Measurements from ENCODE around the gene DBF4B. TPM values are rescaled to one million over a fixed set of nuclear protein-coding genes. Genes with fewer than 3 reads are reported as not detected.

The DBF4B gene
- total and polyA plus RNA-seq, 2 of the 13 experiments (the other 11 are each of a cell fraction or from before 2014, with no cell fraction given) = 11.7 to 13.2 TPM

DNA sequence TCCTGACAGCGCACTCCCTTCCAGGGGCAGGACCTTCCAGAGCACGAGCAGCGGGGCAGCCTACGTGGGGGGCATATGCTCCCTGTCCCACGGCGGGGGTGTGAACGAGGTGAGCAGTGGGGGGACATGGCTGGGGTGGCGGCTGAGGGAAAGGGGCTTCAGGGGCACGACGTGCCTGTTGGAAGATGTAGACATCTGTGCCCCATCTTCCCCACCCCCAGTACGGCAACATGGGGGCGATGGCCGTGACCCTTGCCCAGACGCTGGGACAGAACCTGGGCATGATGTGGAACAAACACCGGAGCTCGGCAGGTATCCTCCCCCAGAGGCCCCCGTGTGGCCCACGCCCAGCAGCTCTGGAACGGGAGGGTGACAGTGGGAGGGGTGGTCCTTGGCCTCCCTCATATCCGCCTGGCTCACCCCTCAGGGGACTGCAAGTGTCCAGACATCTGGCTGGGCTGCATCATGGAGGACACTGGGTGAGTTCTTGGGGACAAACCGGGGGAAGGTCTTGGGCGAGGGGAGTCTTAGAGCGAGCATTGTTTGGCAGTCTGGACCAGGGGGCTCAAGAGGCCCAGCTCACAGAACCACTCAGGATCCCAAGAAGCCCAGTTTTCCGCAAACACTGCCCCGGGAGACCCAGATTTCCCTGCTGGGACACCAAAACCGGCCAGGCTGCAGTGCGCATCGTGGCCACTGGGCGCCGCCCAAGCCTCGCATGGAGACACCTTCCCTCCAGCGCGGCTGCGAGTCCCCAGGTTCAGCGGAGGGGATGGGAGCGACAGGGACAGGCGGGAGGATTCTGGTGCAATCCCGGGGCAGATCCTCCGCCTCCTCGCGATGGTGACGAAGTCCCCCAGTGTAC, 66.0 kb downstream of the DBF4B start (continued):
- TF ChIP-seq BCL6 (CRISPR knock-in tag; IDR thresholded peaks at IDR 0.05) (no peak), KLF11 (CRISPR knock-in tag; IDR thresholded peaks at IDR 0.05) (no peak), CHD4 (IDR thresholded peaks at IDR 0.05; ENCODE audit: borderline replicate concordance, low read length) (no peak), AGO1 (IDR thresholded peaks at IDR 0.05; ENCODE audit: low read depth, low read length, poor library complexity, severe bottlenecking) (peak; percentile 21), ZNF670 (CRISPR knock-in tag; IDR thresholded peaks at IDR 0.05; ENCODE audit: borderline replicate concordance) (no peak; the same call in 1 of the 2 replicates), KMT2A (CRISPR knock-in tag; IDR thresholded peaks at IDR 0.05) (peak; percentile 19; the same call in 1 of the 2 replicates), ATF3 (CRISPR knock-in tag; IDR thresholded peaks at IDR 0.05) (no peak), MIXL1 (CRISPR knock-in tag; IDR thresholded peaks at IDR 0.05) (no peak), ZNF460 (CRISPR knock-in tag; IDR thresholded peaks at IDR 0.05; ENCODE audit: borderline replicate concordance) (no peak), RELA (CRISPR knock-in tag; IDR thresholded peaks at IDR 0.05) (no peak), ZNF556 (CRISPR knock-in tag; IDR thresholded peaks at IDR 0.05; ENCODE audit: borderline replicate concordance) (0 out of 2 replicates have a peak, but pooled peaks have one; percentile 39), NCOA2 (CRISPR knock-in tag; IDR thresholded peaks at IDR 0.05) (0 out of 2 replicates have a peak, but pooled peaks have one; percentile 26), HINFP (CRISPR knock-in tag; IDR thresholded peaks at IDR 0.05; ENCODE audit: low read depth) (0 out of 2 replicates have a peak, but pooled peaks have one; percentile 12), PHF21A (CRISPR knock-in tag; IDR thresholded peaks at IDR 0.05) (no peak), ZNF766 (CRISPR knock-in tag; IDR thresholded peaks at IDR 0.05; ENCODE audit: borderline replicate concordance) (no peak; the same call in 1 of the 2 replicates), TRIM22 (IDR thresholded peaks at IDR 0.05) (no peak), ZNF337 (CRISPR knock-in tag; IDR thresholded peaks at IDR 0.05; ENCODE audit: borderline replicate concordance, low read depth) (no peak), ZNF354B (CRISPR knock-in tag; IDR thresholded peaks at IDR 0.05) (no peak), NFKBIZ (CRISPR knock-in tag; IDR thresholded peaks at IDR 0.05) (no peak), HMGA1 (CRISPR knock-in tag; conservative IDR thresholded peaks at IDR 0.05) (no peak), PPARG (CRISPR knock-in tag; conservative IDR thresholded peaks at IDR 0.05) (no peak), ZNF432 (CRISPR knock-in tag; IDR thresholded peaks at IDR 0.05; ENCODE audit: borderline replicate concordance) (no peak), KDM5A (IDR thresholded peaks at IDR 0.05; ENCODE audit: borderline replicate concordance, low read length) (no peak), ZNF232 (CRISPR knock-in tag; IDR thresholded peaks at IDR 0.05; ENCODE audit: borderline replicate concordance) (no peak)
- TF ChIP-seq, protein P1, sequence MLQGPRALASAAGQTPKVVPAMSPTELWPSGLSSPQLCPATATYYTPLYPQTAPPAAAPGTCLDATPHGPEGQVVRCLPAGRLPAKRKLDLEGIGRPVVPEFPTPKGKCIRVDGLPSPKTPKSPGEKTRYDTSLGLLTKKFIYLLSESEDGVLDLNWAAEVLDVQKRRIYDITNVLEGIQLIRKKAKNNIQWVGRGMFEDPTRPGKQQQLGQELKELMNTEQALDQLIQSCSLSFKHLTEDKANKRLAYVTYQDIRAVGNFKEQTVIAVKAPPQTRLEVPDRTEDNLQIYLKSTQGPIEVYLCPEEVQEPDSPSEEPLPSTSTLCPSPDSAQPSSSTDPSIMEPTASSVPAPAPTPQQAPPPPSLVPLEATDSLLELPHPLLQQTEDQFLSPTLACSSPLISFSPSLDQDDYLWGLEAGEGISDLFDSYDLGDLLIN (CRISPR knock-in tag; IDR thresholded peaks at IDR 0.05; ENCODE audit: borderline replicate concordance) = no peak
- TF ChIP-seq, protein P2, sequence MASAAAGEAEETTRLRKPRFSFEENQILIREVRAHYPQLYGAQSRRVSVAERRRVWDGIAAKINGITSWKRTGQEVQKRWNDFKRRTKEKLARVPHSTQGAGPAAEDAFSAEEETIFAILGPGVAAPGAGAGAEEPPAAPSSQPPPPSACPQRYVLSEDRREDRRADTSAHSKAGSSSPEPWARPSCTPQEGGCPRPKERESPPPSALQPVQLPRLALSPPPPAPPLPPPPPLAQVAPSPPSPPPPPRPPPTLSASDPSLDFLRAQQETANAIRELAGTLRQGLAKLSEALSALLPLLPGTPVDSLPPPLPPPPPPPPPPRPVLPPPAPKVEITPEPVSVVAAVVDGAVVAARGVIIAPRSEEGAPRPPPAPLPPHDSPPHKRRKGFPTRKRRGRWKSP (CRISPR knock-in tag; IDR thresholded peaks at IDR 0.05) = no peak; the same call in 1 of the 2 replicates

Data from HepG2 (cell line).